ENCODE measurements around the gene CAPN6. TPM values are rescaled to one million over a fixed set of nuclear protein-coding genes. Genes with fewer than 3 reads are reported as not detected.

CAPN6 gene
- total RNA-seq: 0.97 and 1.3 TPM in 2 replicates

- no peak within 1 kb of the TSS for H3K4me3 ChIP-seq (ENCODE audit: low read depth, low read length)
- no peak for TF ChIP-seq CTCF (IDR thresholded peaks at IDR 0.05; ENCODE audit: insufficient read depth, low read depth, low read length)
- DNase-seq (ENCODE audit: low read depth): peak; percentile 13
Measured at GRCh38 chrX:111270339-111270738, at the start of gene CAPN6. TSS of gene CAPN6 (minus strand) at chrX:111270483. CDS start at chrX:111263936, 6,547 bp downstream.

GRCh38 chrX:111319451-111319850, 49.2 kb upstream of the CAPN6 start:
- TF ChIP-seq CTCF (IDR thresholded peaks at IDR 0.05; ENCODE audit: insufficient read depth, low read depth, low read length): no peak
- no peak for DNase-seq (ENCODE audit: low read depth)
- no peak overlapping the region for H3K4me3 ChIP-seq (ENCODE audit: low read depth, low read length)

GRCh38 chrX:111318901-111319300, 48.6 kb upstream of the CAPN6 start:
- H3K4me3 ChIP-seq (ENCODE audit: low read depth, low read length): no peak overlapping the region
- DNase-seq (ENCODE audit: low read depth): no peak
- TF ChIP-seq CTCF (IDR thresholded peaks at IDR 0.05; ENCODE audit: insufficient read depth, low read depth, low read length): no peak

GRCh38 chrX:111309083-111309482, 38.8 kb upstream of the CAPN6 start:
- no peak overlapping the region for H3K4me3 ChIP-seq (ENCODE audit: low read depth, low read length)
- DNase-seq (ENCODE audit: low read depth): no peak
- TF ChIP-seq CTCF (IDR thresholded peaks at IDR 0.05; ENCODE audit: insufficient read depth, low read depth, low read length): no peak

- DNase-seq (ENCODE audit: low read depth): no peak
- no peak overlapping the region for H3K4me3 ChIP-seq (ENCODE audit: low read depth, low read length)
- TF ChIP-seq CTCF (IDR thresholded peaks at IDR 0.05; ENCODE audit: insufficient read depth, low read depth, low read length): no peak
Measured at GRCh38 chrX:111308039-111308438, 37.8 kb upstream of the CAPN6 start.

- no peak for DNase-seq (ENCODE audit: low read depth)
- H3K4me3 ChIP-seq (ENCODE audit: low read depth, low read length): no peak overlapping the region
- TF ChIP-seq CTCF (IDR thresholded peaks at IDR 0.05; ENCODE audit: insufficient read depth, low read depth, low read length): no peak
Measured at GRCh38 chrX:111302284-111302683, 32.0 kb upstream of the CAPN6 start.

- DNase-seq (ENCODE audit: low read depth): no peak
- no peak overlapping the region for H3K4me3 ChIP-seq (ENCODE audit: low read depth, low read length)
- no peak for TF ChIP-seq CTCF (IDR thresholded peaks at IDR 0.05; ENCODE audit: insufficient read depth, low read depth, low read length)
Measured at GRCh38 chrX:111288841-111289240, 18.6 kb upstream of the CAPN6 start.
